GM10248 (cell line): ENCODE measurements around the gene CDON.

ENCODE experiments used
- CTCF ChIA-PET: fragments of 300-600 bp; sonication (Branson Sonifier 250); formaldehyde crosslinking; extraction: SDS; loops from one replicate; lab custom pipeline; 2021; ENCODE audit warnings: antibody characterized with exemption; lab: Yijun Ruan, JAX
- POLR2A ChIA-PET: fragments of 350-650 bp; sonication (Branson Sonifier 250); formaldehyde crosslinking; extraction: SDS; loops from one replicate; lab custom pipeline; 2020; ENCODE audit warnings: antibody characterized with exemption; lab: Yijun Ruan, JAX
- DNase-seq: peaks from one replicate; pipeline ENCODE4 v3.0.0; 2012; ENCODE audit errors: extremely low spot score
- TF ChIP-seq, protein P1 (sequence below): IDR thresholded peaks from 2 replicates; pipeline ENCODE4 v1.5.1; 2012; ENCODE audit warnings: mild to moderate bottlenecking, low read depth; ENCODE audit errors: extremely low read depth, missing control alignments, control extremely low read depth

Gene CDON

DNA sequence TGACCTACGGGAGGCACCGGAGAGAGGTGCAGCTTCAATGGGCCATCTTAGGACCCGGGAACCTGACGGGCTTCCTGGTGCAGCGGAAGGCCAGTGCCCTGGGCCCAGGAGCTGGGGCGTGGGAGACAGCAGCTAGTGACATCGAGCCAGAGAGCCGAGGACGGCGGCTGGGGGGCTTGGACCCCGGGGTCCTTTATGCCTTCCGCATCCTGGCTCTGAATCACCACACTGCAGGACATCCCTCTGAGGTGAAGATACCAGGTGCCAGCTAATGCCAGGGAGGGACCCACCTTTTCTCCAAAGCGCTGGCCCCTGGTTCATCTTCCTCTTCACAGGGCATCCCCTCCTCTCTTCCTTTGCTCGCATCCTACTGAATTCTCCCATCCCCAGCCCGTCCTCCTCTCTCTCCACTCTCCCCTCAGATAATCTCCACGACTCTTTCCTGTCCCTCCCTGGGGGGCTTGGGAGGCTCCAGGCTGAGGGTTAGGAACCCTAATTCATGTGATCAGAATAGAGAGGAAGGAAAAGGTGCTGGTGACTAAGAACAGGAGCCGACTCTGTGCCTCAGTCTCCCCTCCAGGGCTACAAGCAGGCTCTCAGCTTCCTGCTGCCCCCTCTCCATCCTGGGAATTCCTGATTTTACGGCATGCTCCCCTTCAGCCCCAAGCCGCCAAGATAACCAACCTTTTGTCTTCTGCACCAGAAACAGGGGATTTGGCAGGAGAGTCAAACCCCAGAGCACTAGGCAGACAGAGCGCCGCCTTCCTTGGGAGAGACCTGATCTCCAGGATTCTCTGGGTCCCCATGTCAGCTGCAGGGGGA is 108.3 kb downstream of the CDON start:
- no peak for DNase-seq
- ChIA-PET CTCF (no interaction called here), POLR2A (no interaction called here)
- TF ChIP-seq, protein P1, sequence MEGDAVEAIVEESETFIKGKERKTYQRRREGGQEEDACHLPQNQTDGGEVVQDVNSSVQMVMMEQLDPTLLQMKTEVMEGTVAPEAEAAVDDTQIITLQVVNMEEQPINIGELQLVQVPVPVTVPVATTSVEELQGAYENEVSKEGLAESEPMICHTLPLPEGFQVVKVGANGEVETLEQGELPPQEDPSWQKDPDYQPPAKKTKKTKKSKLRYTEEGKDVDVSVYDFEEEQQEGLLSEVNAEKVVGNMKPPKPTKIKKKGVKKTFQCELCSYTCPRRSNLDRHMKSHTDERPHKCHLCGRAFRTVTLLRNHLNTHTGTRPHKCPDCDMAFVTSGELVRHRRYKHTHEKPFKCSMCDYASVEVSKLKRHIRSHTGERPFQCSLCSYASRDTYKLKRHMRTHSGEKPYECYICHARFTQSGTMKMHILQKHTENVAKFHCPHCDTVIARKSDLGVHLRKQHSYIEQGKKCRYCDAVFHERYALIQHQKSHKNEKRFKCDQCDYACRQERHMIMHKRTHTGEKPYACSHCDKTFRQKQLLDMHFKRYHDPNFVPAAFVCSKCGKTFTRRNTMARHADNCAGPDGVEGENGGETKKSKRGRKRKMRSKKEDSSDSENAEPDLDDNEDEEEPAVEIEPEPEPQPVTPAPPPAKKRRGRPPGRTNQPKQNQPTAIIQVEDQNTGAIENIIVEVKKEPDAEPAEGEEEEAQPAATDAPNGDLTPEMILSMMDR, result no peak

DNA sequence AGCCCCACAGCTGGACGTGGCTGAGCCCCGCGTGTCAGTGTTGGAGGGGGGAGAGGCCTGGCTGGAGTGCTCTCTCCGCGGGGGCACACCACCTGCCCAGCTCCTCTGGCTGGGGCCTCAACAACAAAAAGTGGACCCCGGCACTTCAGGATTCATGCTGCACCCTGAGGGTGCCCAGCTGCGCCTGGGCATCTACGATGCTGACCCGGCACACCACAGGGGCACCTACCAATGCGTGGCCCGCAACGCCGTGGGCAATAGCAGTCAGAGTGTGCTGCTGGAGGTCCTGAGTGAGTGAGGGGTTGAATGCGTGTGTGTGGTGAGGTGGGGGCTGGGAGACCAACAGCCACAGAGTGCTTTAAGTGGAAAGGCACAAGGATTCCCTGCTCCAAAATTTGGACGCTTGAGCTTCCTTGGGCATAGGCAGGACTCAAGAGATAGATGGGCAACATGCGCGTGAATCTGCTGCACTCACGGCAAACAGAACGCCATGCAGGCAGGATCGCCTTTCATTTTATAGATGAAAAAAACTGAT is 109.2 kb downstream of the CDON start:
- CTCF ChIA-PET, result no interaction called here
- DNase-seq, result no peak
- TF ChIP-seq, protein P1, result no peak
- POLR2A ChIA-PET, result no interaction called here

DNA sequence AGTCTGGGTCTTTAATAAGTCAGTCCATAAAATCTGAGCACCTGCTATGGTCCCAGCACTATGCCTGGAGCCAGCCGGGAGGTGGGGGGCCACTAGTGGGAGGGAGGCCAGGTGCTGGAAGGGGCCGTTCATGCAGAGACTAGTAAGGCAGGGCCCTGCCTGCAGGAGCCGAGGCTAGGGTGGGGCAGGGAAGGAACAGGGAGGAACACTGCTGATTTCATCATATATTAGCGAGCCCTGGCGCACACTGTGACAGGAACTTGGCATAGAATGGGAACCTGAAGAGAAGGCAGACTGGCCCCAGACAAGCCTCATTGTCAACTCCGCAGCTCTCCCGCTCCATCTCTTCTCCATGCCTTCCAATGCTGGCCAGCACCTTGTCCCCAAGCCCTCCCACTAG is 109.7 kb downstream of the CDON start:
- CTCF ChIA-PET, result no interaction called here
- POLR2A ChIA-PET, result no interaction called here
- DNase-seq, result no peak
- TF ChIP-seq, protein P1, result no peak

DNA sequence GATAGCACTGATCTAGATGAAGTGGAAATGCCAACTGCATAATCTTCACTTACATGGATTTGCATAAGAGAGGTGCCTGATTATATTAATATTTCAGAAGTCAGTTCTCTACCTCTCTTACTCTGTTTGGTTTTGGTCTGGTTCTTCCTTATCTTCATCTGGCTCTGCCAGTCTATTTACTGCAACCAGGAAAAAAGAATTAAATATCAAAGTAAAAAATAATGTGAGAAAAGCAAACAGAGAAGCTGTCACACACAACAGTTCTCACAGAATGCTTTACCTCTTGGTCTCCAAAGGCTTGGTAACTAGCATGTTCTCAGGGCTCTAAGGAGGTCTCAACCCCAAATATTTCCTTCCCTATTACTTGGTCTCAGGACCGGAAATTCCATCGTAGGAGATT is 110.1 kb downstream of the CDON start:
- TF ChIP-seq, protein P1, result no peak
- no peak for DNase-seq
- CTCF ChIA-PET, result interaction anchor here (0.9 kb wide), 1 partner anchor 9 kb away, joined by 4 read pairs; no protein-coding TSS in a partner anchor
- POLR2A ChIA-PET, result no interaction called here

DNA sequence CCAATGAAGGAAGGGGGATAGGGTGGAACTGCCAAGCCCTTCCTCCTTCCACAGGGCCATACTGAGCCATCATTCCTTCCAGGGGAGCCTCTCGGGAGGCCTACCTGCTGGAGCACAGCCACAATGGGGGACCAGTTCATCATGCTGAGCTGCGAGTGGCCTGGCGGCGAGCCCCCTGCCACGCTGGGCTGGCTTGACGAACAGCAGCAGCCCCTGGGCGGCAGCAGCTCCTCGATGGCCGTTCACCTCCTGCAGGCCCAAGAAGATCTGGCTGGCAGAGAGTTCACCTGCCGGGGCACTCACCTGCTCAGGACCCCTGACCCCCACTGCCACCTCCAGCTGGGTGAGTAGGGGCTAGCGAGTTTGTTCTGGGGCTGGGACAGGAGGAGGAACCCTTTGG is 110.9 kb downstream of the CDON start:
- CTCF ChIA-PET, result interaction anchor here (0.9 kb wide), 1 partner anchor 8 kb away, joined by 4 read pairs; no protein-coding TSS in a partner anchor
- POLR2A ChIA-PET, result no interaction called here
- DNase-seq, result no peak
- TF ChIP-seq, protein P1, result no peak

DNA sequence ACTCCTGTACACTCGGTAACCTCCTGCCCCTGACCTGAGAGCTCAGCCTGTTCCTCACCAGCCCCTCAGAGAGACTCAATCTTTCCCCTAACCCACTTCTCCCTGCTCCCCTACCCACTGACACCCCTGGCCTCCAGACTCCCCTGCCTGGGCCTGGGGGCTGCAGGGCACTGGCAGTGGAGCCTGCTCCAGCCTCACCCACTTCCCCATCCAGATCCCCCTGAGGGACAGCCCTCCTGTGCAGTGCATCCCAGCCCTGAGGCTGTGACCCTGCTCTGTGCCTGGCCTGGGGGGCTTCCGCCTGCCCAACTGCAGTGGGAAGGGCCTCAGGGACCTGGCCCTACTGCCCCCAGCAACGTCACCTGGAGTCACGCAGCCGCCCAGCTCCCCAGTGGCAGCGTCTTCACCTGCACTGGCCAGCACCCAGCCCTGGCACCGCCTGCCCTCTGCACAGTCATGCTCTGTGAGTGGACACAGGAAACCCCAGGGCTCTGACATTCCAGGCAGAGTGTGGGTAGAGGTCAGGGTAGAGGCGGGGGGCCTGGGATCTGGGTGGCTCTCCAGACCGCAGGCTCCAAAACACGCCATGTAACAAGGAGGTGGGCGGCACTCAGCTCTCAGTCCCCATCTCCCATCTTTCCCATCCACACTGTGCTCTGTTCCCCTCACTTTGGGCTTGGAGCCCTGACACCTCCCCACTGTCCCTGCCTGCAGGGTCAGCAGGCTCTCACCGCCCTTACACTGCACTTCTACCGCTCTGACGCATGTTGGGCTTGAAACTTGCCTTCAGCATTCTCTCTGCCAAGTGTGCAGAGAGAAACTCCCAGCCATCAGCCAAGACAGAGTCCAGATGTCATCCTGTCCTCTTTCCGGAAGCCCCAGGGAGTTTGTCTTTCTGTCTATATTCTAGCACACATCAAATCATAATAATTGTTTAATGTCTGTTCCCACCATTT is 111.7 kb downstream of the CDON start:
- CTCF ChIA-PET, result no interaction called here
- TF ChIP-seq, protein P1, result no peak
- POLR2A ChIA-PET, result no interaction called here
- no peak for DNase-seq
